Measurements from ENCODE around the gene UTS2R. TPM values are rescaled to one million over a fixed set of nuclear protein-coding genes. Genes with fewer than 3 reads are reported as not detected.
"Not testable (repeated sequence)": the region's sequence is repeated elsewhere in the genome, so short reads cannot be mapped to it uniquely, and the experiment has no call there.

The UTS2R gene
- total and polyA plus RNA-seq, 5 donors = 1.0 to 7.5 (median 4.5) TPM

DNA sequence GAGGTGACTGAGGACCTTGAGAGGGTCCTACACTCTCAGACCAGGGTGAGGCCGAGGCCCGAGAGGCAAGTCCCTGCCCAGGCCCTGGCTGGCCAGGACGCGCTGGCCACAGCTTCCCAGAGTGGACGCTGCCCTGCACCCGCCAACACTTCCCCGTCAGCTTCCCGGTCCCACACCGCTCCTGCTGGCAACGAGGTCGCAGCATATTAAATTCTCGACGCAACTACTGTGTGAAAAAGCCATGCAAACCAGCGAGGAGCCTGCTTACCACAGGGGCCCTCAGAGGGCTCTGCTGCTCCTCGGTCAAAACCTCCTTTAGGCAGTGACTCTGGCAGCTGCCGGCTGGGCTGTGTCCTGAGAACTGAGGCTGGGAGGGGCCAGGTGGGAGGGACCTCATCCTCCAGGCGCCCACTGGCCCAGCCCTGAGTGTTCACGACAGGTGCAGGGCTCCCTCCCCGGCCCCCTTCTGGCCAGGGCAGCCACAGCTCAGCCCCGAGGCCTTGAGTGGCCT lies 14.7 kb upstream of the UTS2R start:
- H3K27me3 ChIP-seq (ENCODE audit: control insufficient read depth, insufficient read depth) = no peaks in the 10 kb centered on the region
- intact Hi-C loops (cut with DNase I) = loop anchor here (2.0 to 10.0 kb wide), 5 partner anchors 50 to 418 kb away; partner anchors contain the start of genes HEXD (in 1 of the 4) and OGFOD3 (in 1 of the 4)
- peak in 1 of 2 donors; percentile 23 for ATAC-seq
- no peak overlapping the region for H3K27ac ChIP-seq (ENCODE audit: low read length)
- no peaks in the 10 kb centered on the region for H3K9me3 ChIP-seq (ENCODE audit: control insufficient read depth, low read length)
- H3K4me3 ChIP-seq (ENCODE audit: low read length) = no peak overlapping the region
- H3K4me1 ChIP-seq (ENCODE audit: control insufficient read depth, insufficient read depth, low read length) = no peaks in the 10 kb centered on the region
- DNase-seq = no peak
- WGBS = 57% methylated on average over 20 of the region's 20 CpGs

- Histone ChIP-seq H3K27me3 (ENCODE audit: control insufficient read depth, insufficient read depth) (no peaks in the 10 kb centered on the region), H3K9me3 (ENCODE audit: control insufficient read depth, low read length) (no peaks in the 10 kb centered on the region), H3K4me1 (ENCODE audit: control insufficient read depth, insufficient read depth, low read length) (no peaks in the 10 kb centered on the region), H3K27ac (ENCODE audit: low read length) (no peak overlapping the region), H3K4me3 (ENCODE audit: low read length) (no peak overlapping the region)
- ATAC-seq (peak in 1 of 2 donors; percentile 26), DNase-seq (no peak)
- 68% methylated on average over 2 of the region's 2 CpGs for WGBS
- intact Hi-C loops (cut with DNase I) = loop anchor here (2.0 to 10.0 kb wide), 5 partner anchors 50 to 417 kb away; partner anchors contain the start of genes HEXD (in 1 of the 4) and OGFOD3 (in 1 of the 4)
These were observed 14.2 kb upstream of the UTS2R start for GRCh38 chr17:82357394-82357793.

GRCh38 chr17:82358465-82359350 lies 12.9 kb upstream of the UTS2R start, which contains the start of gene TEX19:
Gene TEX19, plus strand, starts transcription at chr17:82359247. Its CDS starts 2,904 bp downstream, at chr17:82362151.
- Histone ChIP-seq H3K4me3 (ENCODE audit: low read length) (no peak within 1 kb of the TSS), H3K27ac (ENCODE audit: low read length) (no peak within 1 kb of the TSS), H3K9me3 (ENCODE audit: control insufficient read depth, low read length) (no peaks in the 10 kb centered on the region), H3K27me3 (ENCODE audit: control insufficient read depth, insufficient read depth) (no peaks in the 10 kb centered on the region), H3K4me1 (ENCODE audit: control insufficient read depth, insufficient read depth, low read length) (no peaks in the 10 kb centered on the region)
- ATAC-seq (no peak), DNase-seq (no peak)
- intact Hi-C loops (cut with DNase I) = loop anchor here (5.0 to 10.0 kb wide), 4 partner anchors 49 to 416 kb away; partner anchors contain the start of genes HEXD (in 1 of the 4) and OGFOD3 (in 1 of the 4)
- 68% methylated on average over 21 of the region's 21 CpGs for whole genome bisulfite sequencing

DNA sequence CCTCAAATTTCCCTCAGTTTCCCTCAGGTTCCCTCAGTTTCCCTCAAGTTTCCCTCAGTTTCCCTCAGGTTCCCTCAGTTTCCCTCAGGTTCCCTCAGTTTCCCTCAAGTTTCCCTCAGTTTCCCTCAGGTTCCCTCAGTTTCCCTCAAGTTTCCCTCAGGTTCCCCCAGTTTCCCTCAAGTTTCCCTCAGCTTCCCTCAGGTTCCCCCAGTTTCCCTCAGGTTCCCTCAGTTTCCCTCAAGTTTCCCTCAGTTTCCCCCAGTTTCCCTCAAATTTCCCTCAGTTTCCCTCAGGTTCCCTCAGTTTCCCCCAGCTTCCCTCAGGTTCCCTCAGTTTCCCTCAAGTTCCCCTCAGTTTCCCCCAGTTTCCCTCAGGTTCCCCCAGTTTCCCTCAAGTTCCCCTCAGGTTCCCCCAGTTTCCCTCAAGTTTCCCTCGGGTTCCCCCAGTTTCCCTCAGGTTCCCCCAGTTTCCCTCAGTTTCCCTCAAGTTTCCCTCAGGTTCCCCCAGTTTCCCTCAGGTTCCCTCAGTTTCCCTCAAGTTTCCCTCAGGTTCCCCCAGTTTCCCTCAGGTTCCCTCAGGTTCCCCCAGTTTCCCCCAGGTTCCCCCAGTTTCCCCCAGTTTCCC lies 12.0 kb upstream of the UTS2R start:
- not testable (repeated sequence) for H3K4me1 ChIP-seq (ENCODE audit: control insufficient read depth, insufficient read depth, low read length); H3K9me3 ChIP-seq (ENCODE audit: control insufficient read depth, low read length); H3K27me3 ChIP-seq (ENCODE audit: control insufficient read depth, insufficient read depth); ATAC-seq; H3K4me3 ChIP-seq (ENCODE audit: low read length); H3K27ac ChIP-seq (ENCODE audit: low read length); DNase-seq
- WGBS = 84% methylated on average over 1 of the region's 1 CpG
- intact Hi-C loops (cut with DNase I) = loop anchor here (5.0 to 10.0 kb wide), 4 partner anchors 48 to 415 kb away; partner anchors contain the start of genes HEXD (in 1 of the 4) and OGFOD3 (in 1 of the 4)

- WGBS = 89% methylated on average over 6 of the region's 6 CpGs
- no peak for ATAC-seq
These were observed 9.5 kb upstream of the UTS2R start for GRCh38 chr17:82361885-82362633.

DNA sequence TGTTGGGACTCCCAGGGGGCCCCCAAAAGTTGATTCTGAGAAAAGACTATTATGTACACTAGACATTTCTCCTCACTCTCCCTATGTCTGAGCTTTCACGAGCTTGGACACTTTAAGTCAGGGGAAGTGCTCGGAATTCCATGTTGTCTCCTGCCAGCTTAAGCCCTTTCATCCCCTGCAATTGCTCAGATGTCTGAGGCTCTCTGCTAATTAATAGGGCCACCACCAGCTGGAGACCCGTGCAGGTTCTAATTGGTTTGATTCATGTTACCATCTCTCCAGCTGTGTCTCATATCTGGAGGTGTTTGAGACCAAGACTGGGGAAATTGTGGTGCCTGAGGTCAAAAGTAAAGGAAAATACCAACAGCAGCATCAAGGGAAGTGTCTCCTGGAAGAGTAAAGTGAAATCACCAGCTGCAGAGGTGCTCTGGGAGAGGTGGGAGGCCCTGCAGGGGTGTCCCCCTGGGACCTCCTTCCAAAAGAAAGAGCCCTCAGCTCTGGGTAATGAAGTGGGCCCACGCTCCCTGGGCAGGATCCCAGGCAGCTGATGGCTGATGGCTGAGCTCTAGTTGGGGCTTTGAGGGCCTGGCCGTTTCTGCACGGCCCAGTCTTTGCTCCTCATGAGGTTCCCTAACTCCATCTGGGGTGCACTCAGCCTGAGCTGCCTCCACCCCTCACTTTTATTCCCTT lies 5.8 kb upstream of the UTS2R start:
- ATAC-seq (no peak), DNase-seq (no peak)
- Histone ChIP-seq H3K4me3 (ENCODE audit: low read length) (no peak overlapping the region), H3K9me3 (ENCODE audit: control insufficient read depth, low read length) (no peaks in the 10 kb centered on the region), H3K4me1 (ENCODE audit: control insufficient read depth, insufficient read depth, low read length) (no peaks in the 10 kb centered on the region), H3K27ac (ENCODE audit: low read length) (no peak overlapping the region), H3K27me3 (ENCODE audit: control insufficient read depth, insufficient read depth) (no peaks in the 10 kb centered on the region)
- WGBS = 69% methylated on average over 6 of the region's 6 CpGs
- intact Hi-C loops (cut with DNase I) = no loop called here

More at GRCh38 chr17:82361885-82362633, 9.5 kb upstream of the UTS2R start:
- Histone ChIP-seq H3K27me3 (ENCODE audit: control insufficient read depth, insufficient read depth) (no peaks in the 10 kb centered on the region), H3K4me1 (ENCODE audit: control insufficient read depth, insufficient read depth, low read length) (no peaks in the 10 kb centered on the region), H3K4me3 (ENCODE audit: low read length) (no peak overlapping the region), H3K27ac (ENCODE audit: low read length) (no peak overlapping the region), H3K9me3 (ENCODE audit: control insufficient read depth, low read length) (no peaks in the 10 kb centered on the region)
- DNase-seq = no peak
- intact Hi-C loops (cut with DNase I) = no loop called here

GRCh38 chr17:82366749-82367148 lies 4.8 kb upstream of the UTS2R start:
- no peak overlapping the region for H3K4me3 ChIP-seq (ENCODE audit: low read length)
- no peak overlapping the region for H3K27ac ChIP-seq (ENCODE audit: low read length)
- DNase-seq = no peak
- 82% methylated on average over 7 of the region's 7 CpGs for WGBS
- no peak for ATAC-seq
- H3K27me3 ChIP-seq (ENCODE audit: control insufficient read depth, insufficient read depth) = no peaks in the 10 kb centered on the region
- intact Hi-C loops (cut with DNase I) = no loop called here
- H3K9me3 ChIP-seq (ENCODE audit: control insufficient read depth, low read length) = no peaks in the 10 kb centered on the region
- H3K4me1 ChIP-seq (ENCODE audit: control insufficient read depth, insufficient read depth, low read length) = no peaks in the 10 kb centered on the region

GRCh38 chr17:82367724-82368524 lies 3.6 kb upstream of the UTS2R start:
- Histone ChIP-seq H3K9me3 (ENCODE audit: control insufficient read depth, low read length) (no peaks in the 10 kb centered on the region), H3K27me3 (ENCODE audit: control insufficient read depth, insufficient read depth) (no peaks in the 10 kb centered on the region), H3K4me3 (ENCODE audit: low read length) (no peak overlapping the region), H3K4me1 (ENCODE audit: control insufficient read depth, insufficient read depth, low read length) (no peaks in the 10 kb centered on the region), H3K27ac (ENCODE audit: low read length) (no peak overlapping the region)
- ATAC-seq (no peak), DNase-seq (no peak)
- intact Hi-C loops (cut with DNase I) = no loop called here
- WGBS = 87% methylated on average over 14 of the region's 14 CpGs

DNA sequence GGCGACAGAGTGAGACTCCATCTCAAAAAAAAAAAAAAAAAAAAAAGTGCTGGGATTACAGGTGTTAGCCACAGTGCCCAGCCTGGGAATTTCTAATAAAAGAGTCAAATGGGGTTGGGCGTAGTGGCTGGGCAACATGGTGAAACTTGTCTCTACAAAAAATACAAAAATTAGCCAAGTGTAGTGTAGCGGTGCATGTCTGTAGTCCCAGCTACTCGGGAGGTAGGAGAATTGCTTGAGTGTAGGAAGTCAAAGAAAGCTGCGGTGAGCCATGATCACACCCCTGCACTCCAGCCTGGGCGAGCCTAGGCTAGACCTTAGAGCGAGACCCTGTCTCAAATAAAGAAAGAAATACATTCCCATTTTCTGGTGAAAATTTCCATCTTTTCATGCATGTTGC lies 2.4 kb upstream of the UTS2R start:
- no peaks in the 10 kb centered on the region for H3K9me3 ChIP-seq (ENCODE audit: control insufficient read depth, low read length)
- no peak overlapping the region for H3K27ac ChIP-seq (ENCODE audit: low read length)
- intact Hi-C loops (cut with DNase I) = no loop called here
- H3K4me1 ChIP-seq (ENCODE audit: control insufficient read depth, insufficient read depth, low read length) = no peaks in the 10 kb centered on the region
- no peak for DNase-seq
- no peak overlapping the region for H3K4me3 ChIP-seq (ENCODE audit: low read length)
- ATAC-seq = no peak
- 93% methylated on average over 6 of the region's 7 CpGs for WGBS
- H3K27me3 ChIP-seq (ENCODE audit: control insufficient read depth, insufficient read depth) = no peaks in the 10 kb centered on the region

All from right cardiac atrium (tissue), 5 donors.